Measurements from ENCODE around the gene LRRN4. TPM values are rescaled to one million over a fixed set of nuclear protein-coding genes. Genes with fewer than 3 reads are reported as not detected.
"Not testable (repeated sequence)": the region's sequence is repeated elsewhere in the genome, so short reads cannot be mapped to it uniquely, and the experiment has no call there.

Gene LRRN4
- total RNA-seq, 1 experiment from 2014 or later, result 0.10 TPM

DNA sequence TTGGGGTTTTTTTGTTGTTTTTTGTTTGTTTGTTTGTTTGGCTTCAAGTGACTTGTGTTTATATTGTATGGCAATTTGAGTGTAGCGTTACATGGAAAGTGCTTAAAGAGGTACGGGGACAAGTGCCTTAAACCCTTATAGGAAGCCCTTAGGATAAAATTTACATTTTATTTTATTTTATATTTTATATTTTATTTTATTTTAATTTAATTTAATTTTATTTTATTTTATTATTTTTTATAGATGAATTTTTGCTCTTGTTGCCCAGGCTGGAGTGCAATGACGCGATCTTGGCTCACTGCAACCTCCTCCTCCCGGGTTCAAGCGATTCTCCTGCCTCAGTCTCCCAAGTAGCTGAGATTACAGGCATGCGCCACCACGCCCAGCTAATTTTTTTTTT is 21.0 kb downstream of the LRRN4 start:
- H4K20me1 ChIP-seq (ENCODE audit: insufficient read depth), result peaks cover 10% of the 10 kb centered on the region; the same call in 1 of the 2 replicates
- RAD21 ChIA-PET (ENCODE audit: low non-redundant PET in 1 of 2, low total read pairs in 2 of 2, uncharacterized antibody in 2 of 2, unreplicated experiment in 2 of 2); H3K9ac ChIP-seq (ENCODE audit: low read length); DNase-seq (ENCODE audit: low read depth, low spot score); H3K4me1 ChIP-seq (ENCODE audit: control insufficient read depth in 1 of 2, insufficient read depth in 2 of 2, low read length in 2 of 2); H3K9me2 ChIP-seq (ENCODE audit: insufficient read depth); intact Hi-C loops (cut with micrococcal nuclease); H3K9me3 ChIP-seq (ENCODE audit: control insufficient read depth in 1 of 2, insufficient read depth in 1 of 2, low read depth in 1 of 2, low read length in 2 of 2); H3K27ac ChIP-seq (ENCODE audit: low read depth, low read length); H3K27me3 ChIP-seq (ENCODE audit: insufficient read depth, low read length); POLR2A ChIA-PET; ATAC-seq; BruUV-seq (replicated peaks); H3K4me2 ChIP-seq (ENCODE audit: low read length); H2AFZ ChIP-seq (ENCODE audit: low read depth, low read length, poor library complexity, severe bottlenecking); H3K4me3 ChIP-seq (replicated peaks in 1 of 2; ENCODE audit: low read depth in 1 of 2, low read length in 2 of 2): not testable (repeated sequence)
- CTCF ChIA-PET, result interaction anchor here (0.6 kb wide), 1 partner anchor 46 kb away, joined by 3 read pairs; no protein-coding TSS in a partner anchor
- H3K36me3 ChIP-seq (ENCODE audit: control insufficient read depth in 1 of 2, insufficient read depth in 2 of 2, low read length in 2 of 2), result peaks cover 22 to 23% of the 10 kb centered on the region in 2 experiments; a peak in 3 of 4 replicates
- H3K79me2 ChIP-seq (ENCODE audit: insufficient read depth, low read length), result peaks cover 39% of the 10 kb centered on the region

DNA sequence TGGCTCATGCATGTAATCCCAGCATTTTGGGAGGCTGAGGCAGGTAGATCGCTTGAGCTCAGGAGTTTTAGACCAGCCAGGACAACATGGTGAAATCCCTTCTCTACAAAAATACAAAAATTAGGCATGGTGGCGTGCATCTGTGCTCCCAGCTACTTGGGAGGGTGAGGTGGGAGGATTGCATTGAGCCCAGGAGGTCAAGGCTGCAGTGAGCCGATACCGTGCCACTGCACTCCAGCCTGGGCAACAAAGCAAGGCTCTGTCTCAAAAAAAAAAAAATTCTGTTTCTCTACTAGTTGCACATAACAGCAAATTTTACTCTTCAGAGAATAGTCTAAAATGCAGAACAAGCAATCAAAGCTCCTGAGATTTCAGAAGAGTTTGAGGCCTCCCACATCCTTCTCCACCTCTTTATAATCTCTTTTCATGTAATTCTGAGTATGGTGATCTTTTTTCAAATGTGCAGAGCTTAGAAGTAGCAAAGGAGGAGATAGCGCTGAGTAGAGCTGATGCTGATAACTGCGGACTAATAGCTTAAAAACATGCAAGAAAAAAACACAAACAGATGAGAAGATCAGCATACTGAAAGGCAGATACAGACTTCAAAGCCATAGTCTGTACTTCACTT is 23.3 kb downstream of the LRRN4 start:
- H3K4me3 ChIP-seq (replicated peaks in 1 of 2; ENCODE audit: low read depth in 1 of 2, low read length in 2 of 2), result no peak overlapping the region
- H3K79me2 ChIP-seq (ENCODE audit: insufficient read depth, low read length), result peaks cover 47% of the 10 kb centered on the region
- BruUV-seq (replicated peaks), result no TSS peak
- no peak for TF ChIP-seq FOSL1 (IDR thresholded peaks at IDR 0.05; ENCODE audit: low read depth)
- TF ChIP-seq YY1 (IDR thresholded peaks at IDR 0.05; ENCODE audit: extremely low read depth, insufficient replicate concordance, low read depth, low read length), result no peak
- no peak for TF ChIP-seq CBX3 (IDR thresholded peaks at IDR 0.05; ENCODE audit: low read depth)
- no peak for TF ChIP-seq JUND (IDR thresholded peaks at IDR 0.05)
- no peak for TF ChIP-seq POLR2A (IDR thresholded peaks at IDR 0.05; ENCODE audit: borderline replicate concordance, extremely low read depth, insufficient read depth, insufficient read length)
- TF ChIP-seq SRF (IDR thresholded peaks at IDR 0.05; ENCODE audit: low read depth), result no peak
- TF ChIP-seq CEBPB (IDR thresholded peaks at IDR 0.05; ENCODE audit: low read depth), result no peak
- ChIA-PET POLR2A (no interaction called here), CTCF (no interaction called here), RAD21 (ENCODE audit: low non-redundant PET in 1 of 2, low total read pairs in 2 of 2, uncharacterized antibody in 2 of 2, unreplicated experiment in 2 of 2) (no interaction called here)
- H3K9me2 ChIP-seq (ENCODE audit: insufficient read depth), result no peaks in the 10 kb centered on the region
- no peak overlapping the region for H2AFZ ChIP-seq (ENCODE audit: low read depth, low read length, poor library complexity, severe bottlenecking)
- no peaks in the 10 kb centered on the region for H3K27me3 ChIP-seq (ENCODE audit: insufficient read depth, low read length)
- no peak overlapping the region for H3K4me2 ChIP-seq (ENCODE audit: low read length)
- no peaks in the 10 kb centered on the region for H3K4me1 ChIP-seq (ENCODE audit: control insufficient read depth in 1 of 2, insufficient read depth in 2 of 2, low read length in 2 of 2)
- no peak for ATAC-seq
- H3K36me3 ChIP-seq (ENCODE audit: control insufficient read depth in 1 of 2, insufficient read depth in 2 of 2, low read length in 2 of 2), result peaks cover 11 to 17% of the 10 kb centered on the region in 2 experiments; a peak in 2 of 4 replicates
- H3K9ac ChIP-seq (ENCODE audit: low read length), result no peak overlapping the region
- intact Hi-C loops (cut with micrococcal nuclease), result no loop called here
- no peak for DNase-seq (ENCODE audit: low read depth, low spot score)
- peaks cover 10% of the 10 kb centered on the region; the same call in 1 of the 2 replicates for H4K20me1 ChIP-seq (ENCODE audit: insufficient read depth)
- no peaks in the 10 kb centered on the region for H3K9me3 ChIP-seq (ENCODE audit: control insufficient read depth in 1 of 2, insufficient read depth in 1 of 2, low read depth in 1 of 2, low read length in 2 of 2)
- no peak overlapping the region for H3K27ac ChIP-seq (ENCODE audit: low read depth, low read length)

Measured in HCT116 (cell line).